GM18861 (cell line): ENCODE data around the gene GRM3.

Source experiments
- ATAC-seq: cut with Tn5 transposase; IDR thresholded peaks from one replicate; pipeline ENCODE4 v1.9.1; 2021; ENCODE audit not compliant: unreplicated experiment

The GRM3 gene

GRCh38 chr7:86692755-86693154 is 49.0 kb downstream of the GRM3 start:
- ATAC-seq = no peak

GRCh38 chr7:86706406-86706805 is 62.7 kb downstream of the GRM3 start:
- ATAC-seq = no peak

- ATAC-seq = no peak
Measured at GRCh38 chr7:86708031-86708680, 64.4 kb downstream of the GRM3 start.

GRCh38 chr7:86720306-86720705 is 76.6 kb downstream of the GRM3 start:
- ATAC-seq = no peak

GRCh38 chr7:86733783-86734182 is 90.1 kb downstream of the GRM3 start:
- ATAC-seq = no peak

- no peak for ATAC-seq
Measured at GRCh38 chr7:86745013-86745745, 101.5 kb downstream of the GRM3 start.

GRCh38 chr7:86747698-86748097 is 104.0 kb downstream of the GRM3 start:
- ATAC-seq = no peak

GRCh38 chr7:86748201-86748600 is 104.5 kb downstream of the GRM3 start:
- ATAC-seq = no peak

GRCh38 chr7:86748843-86749719 is 105.4 kb downstream of the GRM3 start:
- peak; percentile 69 for ATAC-seq

- ATAC-seq = no peak
Measured at GRCh38 chr7:86749741-86750665, 106.3 kb downstream of the GRM3 start.

- ATAC-seq = no peak
Measured at GRCh38 chr7:86760236-86760635, 116.5 kb downstream of the GRM3 start.

GRCh38 chr7:86762129-86762528 is 118.4 kb downstream of the GRM3 start:
- ATAC-seq = no peak

- ATAC-seq = no peak
Measured at GRCh38 chr7:86765931-86766330, 122.2 kb downstream of the GRM3 start.

GRCh38 chr7:86768394-86768793 is 124.7 kb downstream of the GRM3 start:
- no peak for ATAC-seq

- ATAC-seq = no peak
Measured at GRCh38 chr7:86768967-86769760, 125.5 kb downstream of the GRM3 start.

GRCh38 chr7:86773309-86773708 is 129.6 kb downstream of the GRM3 start:
- ATAC-seq = no peak

GRCh38 chr7:86775203-86775602 is 131.5 kb downstream of the GRM3 start:
- no peak for ATAC-seq

- no peak for ATAC-seq
Measured at GRCh38 chr7:86776136-86776535, 132.4 kb downstream of the GRM3 start.

GRCh38 chr7:86778271-86778670 is 134.6 kb downstream of the GRM3 start:
- no peak for ATAC-seq

GRCh38 chr7:86784765-86785164 is 141.1 kb downstream of the GRM3 start:
- no peak for ATAC-seq
